Progenitor cell of endocrine pancreas (in vitro differentiated cells): Measurements from ENCODE around the gene NYAP2. TPM values are rescaled to one million over a fixed set of nuclear protein-coding genes. Genes with fewer than 3 reads are reported as not detected.

ENCODE experiments used
- DNase-seq: peaks from one replicate; pipeline ENCODE4 v3.0.0; 2021; ENCODE audit warnings: low spot score; ENCODE audit not compliant: unreplicated experiment
- H3K27ac Mint-ChIP-seq: 2 replicates; pipeline ENCODE4 v1.8.0; 2021; ENCODE audit warnings: mild to moderate bottlenecking, moderate library complexity, mixed read lengths
- H3K27me3 Mint-ChIP-seq: 2 replicates; pipeline ENCODE4 v1.8.0; 2021; ENCODE audit warnings: mixed read lengths
- H3K36me3 Mint-ChIP-seq: 2 replicates; pipeline ENCODE4 v1.8.0; 2022; ENCODE audit warnings: mixed read lengths; ENCODE audit not compliant: insufficient read depth
- H3K4me1 Mint-ChIP-seq: 2 replicates; pipeline ENCODE4 v1.8.0; 2021; ENCODE audit warnings: low read depth, mixed read lengths
- H3K4me3 Mint-ChIP-seq: 2 replicates; pipeline ENCODE4 v1.8.0; 2021; ENCODE audit warnings: low read depth, mild to moderate bottlenecking, moderate library complexity, mixed read lengths
- H3K9me3 Mint-ChIP-seq: 2 replicates; pipeline ENCODE4 v1.8.0; 2021; ENCODE audit warnings: low read depth, mixed read lengths
- total RNA-seq: library from RNA; stranded (reverse); gene quantifications from 2 replicates; pipeline ENCODE4 v1.2.1, GENCODE V29; 2021
- TF ChIP-seq, protein P1 (sequence below): fragments of 200-600 bp; sonication (generic); IDR thresholded peaks from one replicate; pipeline ENCODE4 v1.5.0; 2021; ENCODE audit warnings: antibody characterized with exemption, mild to moderate bottlenecking; ENCODE audit not compliant: unreplicated experiment

The NYAP2 gene
- total RNA-seq, 1 donor from 2014 or later = 0.10 TPM

DNA sequence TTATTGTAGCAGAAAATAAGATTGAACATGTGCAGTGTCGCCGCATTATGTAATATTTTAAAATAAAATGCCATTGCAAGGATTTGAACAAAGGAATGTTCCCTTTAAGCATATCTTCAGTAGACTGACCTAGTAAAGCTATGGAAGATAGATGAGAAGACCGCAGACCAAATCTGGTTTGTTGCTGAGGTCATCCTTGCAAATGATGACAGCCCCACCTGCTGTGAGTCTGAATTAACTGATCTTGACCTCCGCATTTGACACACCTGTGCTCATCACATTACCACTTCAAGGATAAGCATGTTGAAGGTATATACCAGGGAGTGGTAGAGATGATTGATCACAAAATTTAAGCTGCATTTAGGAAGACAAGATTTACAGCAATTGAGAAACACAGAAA, 96.2 kb downstream of the NYAP2 start:
- H3K9me3 Mint-ChIP-seq = peaks cover 2% of the 10 kb centered on the region
- no peaks in the 10 kb centered on the region for H3K36me3 Mint-ChIP-seq
- peaks cover 10% of the 10 kb centered on the region for H3K27me3 Mint-ChIP-seq
- no peak overlapping the region for H3K27ac Mint-ChIP-seq
- TF ChIP-seq, protein P1, sequence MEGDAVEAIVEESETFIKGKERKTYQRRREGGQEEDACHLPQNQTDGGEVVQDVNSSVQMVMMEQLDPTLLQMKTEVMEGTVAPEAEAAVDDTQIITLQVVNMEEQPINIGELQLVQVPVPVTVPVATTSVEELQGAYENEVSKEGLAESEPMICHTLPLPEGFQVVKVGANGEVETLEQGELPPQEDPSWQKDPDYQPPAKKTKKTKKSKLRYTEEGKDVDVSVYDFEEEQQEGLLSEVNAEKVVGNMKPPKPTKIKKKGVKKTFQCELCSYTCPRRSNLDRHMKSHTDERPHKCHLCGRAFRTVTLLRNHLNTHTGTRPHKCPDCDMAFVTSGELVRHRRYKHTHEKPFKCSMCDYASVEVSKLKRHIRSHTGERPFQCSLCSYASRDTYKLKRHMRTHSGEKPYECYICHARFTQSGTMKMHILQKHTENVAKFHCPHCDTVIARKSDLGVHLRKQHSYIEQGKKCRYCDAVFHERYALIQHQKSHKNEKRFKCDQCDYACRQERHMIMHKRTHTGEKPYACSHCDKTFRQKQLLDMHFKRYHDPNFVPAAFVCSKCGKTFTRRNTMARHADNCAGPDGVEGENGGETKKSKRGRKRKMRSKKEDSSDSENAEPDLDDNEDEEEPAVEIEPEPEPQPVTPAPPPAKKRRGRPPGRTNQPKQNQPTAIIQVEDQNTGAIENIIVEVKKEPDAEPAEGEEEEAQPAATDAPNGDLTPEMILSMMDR = no peak
- H3K4me1 Mint-ChIP-seq = no peaks in the 10 kb centered on the region
- H3K4me3 Mint-ChIP-seq = no peak overlapping the region
- no peak for DNase-seq

DNA sequence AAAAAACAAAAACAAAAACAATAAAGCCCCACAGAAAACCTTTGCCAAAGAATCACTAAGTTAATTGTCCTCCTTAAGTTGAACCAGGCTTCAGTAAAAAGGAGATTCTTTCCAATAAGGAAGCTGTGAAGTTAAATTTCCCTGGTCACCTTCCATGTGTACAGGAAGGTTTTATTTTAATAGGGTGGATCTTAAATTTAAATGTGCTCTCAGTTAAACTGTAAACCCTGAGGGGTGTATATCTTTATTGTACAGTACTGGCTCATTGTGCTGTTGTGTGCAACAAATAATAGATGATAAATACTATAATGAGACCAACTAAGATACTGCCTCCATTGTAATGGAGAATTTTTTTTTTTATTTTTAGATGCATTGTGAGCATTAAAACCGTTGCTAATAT, 97.1 kb downstream of the NYAP2 start:
- H3K27ac Mint-ChIP-seq = no peak overlapping the region
- TF ChIP-seq, protein P1 = no peak
- H3K27me3 Mint-ChIP-seq = peaks cover 10% of the 10 kb centered on the region
- H3K4me3 Mint-ChIP-seq = no peak overlapping the region
- DNase-seq = no peak
- no peaks in the 10 kb centered on the region for H3K36me3 Mint-ChIP-seq
- peaks cover 2% of the 10 kb centered on the region for H3K9me3 Mint-ChIP-seq
- H3K4me1 Mint-ChIP-seq = no peaks in the 10 kb centered on the region

DNA sequence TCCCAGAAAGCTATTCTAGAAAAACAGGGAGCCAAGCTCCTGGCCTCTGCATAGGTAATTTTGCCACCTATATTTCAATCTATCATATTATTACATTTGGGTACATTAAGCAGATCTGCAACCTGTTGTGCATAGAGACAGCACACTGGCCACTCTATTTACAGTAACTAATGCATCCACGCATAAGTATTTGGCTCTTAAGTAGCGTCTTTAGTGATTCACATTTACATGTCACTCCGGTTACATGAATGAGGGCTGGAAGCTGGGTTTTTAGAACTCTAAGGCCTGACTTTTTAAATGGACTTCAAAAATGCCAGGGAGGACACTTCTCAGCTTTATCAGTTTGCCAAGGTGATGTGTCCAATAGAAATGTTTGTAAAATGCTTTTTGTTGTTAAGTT, 97.7 kb downstream of the NYAP2 start:
- Mint-ChIP-seq H3K27ac (no peak overlapping the region), H3K36me3 (no peaks in the 10 kb centered on the region), H3K9me3 (peaks cover 2% of the 10 kb centered on the region), H3K4me1 (no peaks in the 10 kb centered on the region), H3K4me3 (no peak overlapping the region), H3K27me3 (peaks cover 13% of the 10 kb centered on the region)
- TF ChIP-seq, protein P1 = no peak
- DNase-seq = no peak

DNA sequence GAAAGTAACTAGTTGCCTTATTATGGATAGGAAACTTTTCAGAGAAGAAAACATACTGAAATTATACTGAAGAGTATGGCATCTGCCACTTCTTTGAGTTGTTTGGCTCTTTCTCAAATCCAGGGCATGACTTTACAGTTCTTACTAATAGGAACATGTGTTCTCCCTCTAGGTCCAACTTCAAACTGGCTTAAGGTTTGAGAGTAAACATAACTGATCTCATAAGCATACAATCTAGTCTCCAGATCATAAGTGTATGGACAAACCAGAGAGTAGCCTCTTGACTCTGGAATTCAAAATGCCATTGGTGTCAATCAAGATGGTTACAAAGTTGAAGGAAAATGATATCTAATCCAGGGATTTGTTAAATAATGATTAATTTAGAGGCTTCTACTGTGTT, 101.5 kb downstream of the NYAP2 start:
- peaks cover 2% of the 10 kb centered on the region for H3K9me3 Mint-ChIP-seq
- no peak overlapping the region for H3K4me3 Mint-ChIP-seq
- H3K36me3 Mint-ChIP-seq = no peaks in the 10 kb centered on the region
- H3K4me1 Mint-ChIP-seq = no peaks in the 10 kb centered on the region
- no peak overlapping the region for H3K27ac Mint-ChIP-seq
- no peak for DNase-seq
- H3K27me3 Mint-ChIP-seq = peaks cover 11% of the 10 kb centered on the region
- TF ChIP-seq, protein P1 = no peak

DNA sequence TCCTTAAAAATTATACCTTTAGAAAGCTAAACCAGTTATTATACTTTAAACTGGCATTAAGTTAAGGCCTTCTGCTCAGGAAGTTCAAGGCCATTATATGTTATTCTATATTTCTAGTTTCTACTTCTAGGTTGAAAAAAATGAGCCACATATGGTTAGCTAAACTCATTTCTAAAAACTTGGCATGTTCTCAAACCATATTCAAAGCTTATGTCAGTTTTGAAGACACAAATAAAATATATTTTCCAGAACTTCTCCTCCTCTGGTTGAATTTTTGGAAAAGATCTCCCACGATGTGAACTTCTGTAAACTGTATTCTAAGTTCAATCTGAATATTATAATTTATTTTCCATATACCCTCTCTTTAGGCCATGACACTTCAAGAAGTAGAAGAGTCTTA, 103.5 kb downstream of the NYAP2 start:
- TF ChIP-seq, protein P1 = no peak
- no peak overlapping the region for H3K27ac Mint-ChIP-seq
- no peak for DNase-seq
- H3K9me3 Mint-ChIP-seq = peaks cover 2% of the 10 kb centered on the region
- no peak overlapping the region for H3K4me3 Mint-ChIP-seq
- peaks cover 2% of the 10 kb centered on the region for H3K4me1 Mint-ChIP-seq
- no peaks in the 10 kb centered on the region for H3K36me3 Mint-ChIP-seq
- peaks cover 10% of the 10 kb centered on the region for H3K27me3 Mint-ChIP-seq
